ENCODE results near the gene DISP2.
A peak's percentile ranks its signal among the peaks of the same experiment; 100 is the strongest.

Gene DISP2

DNA sequence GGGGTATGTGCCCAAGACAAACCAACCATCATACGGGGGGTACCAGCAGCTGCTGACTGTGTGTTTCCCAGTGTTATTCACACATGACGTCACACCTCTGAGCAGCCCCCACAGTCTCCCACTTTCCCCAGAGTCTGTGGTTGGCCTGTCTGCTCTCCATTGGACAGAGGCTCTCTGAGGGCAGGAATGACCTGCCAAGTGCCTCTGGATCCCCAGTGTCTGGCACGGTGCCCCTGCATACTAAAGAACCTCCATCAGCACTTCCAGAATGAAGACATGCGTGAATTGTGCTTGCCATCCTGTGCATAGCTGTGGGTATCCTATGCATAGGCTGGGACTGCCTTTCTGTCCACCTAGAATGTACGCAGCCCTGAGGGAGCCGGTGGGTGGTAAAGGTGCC is 13.8 kb upstream of the DISP2 start:
- DNase-seq (ENCODE audit: low spot score): no peak

DNA sequence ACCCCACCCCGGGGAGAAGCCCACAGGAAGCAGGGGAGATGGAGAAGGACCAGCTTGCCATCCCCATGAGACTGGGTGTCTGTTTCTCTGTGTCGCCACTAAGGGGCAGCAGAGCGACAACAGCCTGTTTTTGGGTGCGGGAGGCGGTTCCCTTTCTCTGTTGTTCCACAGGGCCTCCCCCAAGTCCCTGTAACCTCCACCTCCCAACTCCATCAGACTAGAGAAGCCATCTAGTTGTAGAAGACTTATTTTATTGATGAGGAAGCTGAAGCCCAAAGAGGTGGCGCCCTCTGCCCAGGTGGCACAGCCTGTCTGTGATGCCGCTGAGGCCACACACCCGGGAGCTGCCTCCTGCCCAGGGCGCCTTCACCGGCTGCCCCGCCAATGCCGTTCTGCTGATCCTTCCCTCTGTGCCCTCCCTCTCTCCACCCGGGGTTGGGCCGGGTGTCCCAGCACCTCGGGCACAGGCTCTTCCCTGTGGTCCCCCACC is 13.3 kb upstream of the DISP2 start:
- peak; percentile 75 for DNase-seq (ENCODE audit: low spot score)

DNA sequence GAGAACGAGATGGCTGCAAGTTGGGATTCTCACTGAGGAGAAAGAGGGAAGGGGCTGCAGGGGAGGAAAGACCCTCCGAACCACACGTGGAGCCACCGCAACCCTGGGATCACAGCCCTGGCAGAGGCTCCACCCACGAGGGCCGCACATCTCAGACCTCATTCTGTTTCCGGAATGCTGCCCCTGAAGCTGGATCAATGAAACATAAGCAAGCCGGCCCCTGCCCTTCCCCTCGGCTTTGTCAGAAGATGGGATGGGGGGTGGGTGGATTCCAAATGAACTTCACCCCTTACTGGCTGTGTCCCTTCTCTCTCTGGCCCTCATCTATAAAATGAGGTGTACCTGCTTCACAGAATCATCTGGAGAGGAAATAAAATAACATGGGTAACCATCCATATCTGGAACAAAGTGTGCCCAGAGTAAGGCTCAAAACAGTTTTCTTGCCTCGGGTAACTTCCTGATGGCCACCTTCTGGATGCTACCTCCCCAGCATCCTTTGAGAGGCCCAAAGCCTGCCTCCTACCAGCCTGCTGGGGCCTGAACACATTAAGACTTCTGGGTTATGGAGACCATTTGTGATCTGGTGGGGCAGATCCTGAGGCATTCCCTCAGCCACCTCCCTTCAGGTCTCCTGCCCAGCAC is 12.7 kb upstream of the DISP2 start:
- DNase-seq (ENCODE audit: low spot score): no peak

DNA sequence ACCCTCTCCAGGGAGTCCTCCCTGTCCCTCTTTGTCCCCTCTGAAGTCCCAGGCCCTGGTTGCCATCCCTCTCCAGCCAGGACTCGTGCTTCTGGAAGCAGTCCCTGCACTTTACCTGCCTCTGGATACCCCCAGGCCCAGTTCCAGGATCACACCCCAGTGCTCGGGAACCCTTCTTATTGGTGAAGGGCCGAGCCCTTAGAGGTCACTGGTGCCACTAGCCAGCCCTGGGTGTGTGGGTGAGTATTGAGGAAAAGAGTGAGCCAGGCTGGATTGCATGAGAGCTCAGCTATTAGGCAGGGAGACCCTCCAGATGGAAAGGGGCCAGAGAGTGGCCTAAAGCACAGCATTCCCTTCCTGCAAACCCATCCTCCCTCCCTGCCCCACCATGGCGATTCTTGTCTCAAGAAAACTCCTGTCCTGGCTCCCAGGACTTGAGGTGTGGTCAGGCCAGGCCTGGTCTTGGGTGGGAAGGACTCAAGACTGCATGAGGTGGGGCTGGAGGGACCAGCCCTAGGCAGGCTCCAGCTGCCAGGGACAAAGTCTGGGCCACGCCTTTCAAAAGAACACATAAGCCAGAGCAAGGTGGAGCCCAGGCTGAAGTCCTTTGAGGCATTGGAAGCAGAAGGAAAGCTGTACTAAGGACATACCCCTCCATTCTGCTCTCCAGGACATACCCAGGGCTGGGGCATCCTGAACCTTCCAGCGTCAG is 12.0 kb upstream of the DISP2 start:
- DNase-seq (ENCODE audit: low spot score): no peak

DNA sequence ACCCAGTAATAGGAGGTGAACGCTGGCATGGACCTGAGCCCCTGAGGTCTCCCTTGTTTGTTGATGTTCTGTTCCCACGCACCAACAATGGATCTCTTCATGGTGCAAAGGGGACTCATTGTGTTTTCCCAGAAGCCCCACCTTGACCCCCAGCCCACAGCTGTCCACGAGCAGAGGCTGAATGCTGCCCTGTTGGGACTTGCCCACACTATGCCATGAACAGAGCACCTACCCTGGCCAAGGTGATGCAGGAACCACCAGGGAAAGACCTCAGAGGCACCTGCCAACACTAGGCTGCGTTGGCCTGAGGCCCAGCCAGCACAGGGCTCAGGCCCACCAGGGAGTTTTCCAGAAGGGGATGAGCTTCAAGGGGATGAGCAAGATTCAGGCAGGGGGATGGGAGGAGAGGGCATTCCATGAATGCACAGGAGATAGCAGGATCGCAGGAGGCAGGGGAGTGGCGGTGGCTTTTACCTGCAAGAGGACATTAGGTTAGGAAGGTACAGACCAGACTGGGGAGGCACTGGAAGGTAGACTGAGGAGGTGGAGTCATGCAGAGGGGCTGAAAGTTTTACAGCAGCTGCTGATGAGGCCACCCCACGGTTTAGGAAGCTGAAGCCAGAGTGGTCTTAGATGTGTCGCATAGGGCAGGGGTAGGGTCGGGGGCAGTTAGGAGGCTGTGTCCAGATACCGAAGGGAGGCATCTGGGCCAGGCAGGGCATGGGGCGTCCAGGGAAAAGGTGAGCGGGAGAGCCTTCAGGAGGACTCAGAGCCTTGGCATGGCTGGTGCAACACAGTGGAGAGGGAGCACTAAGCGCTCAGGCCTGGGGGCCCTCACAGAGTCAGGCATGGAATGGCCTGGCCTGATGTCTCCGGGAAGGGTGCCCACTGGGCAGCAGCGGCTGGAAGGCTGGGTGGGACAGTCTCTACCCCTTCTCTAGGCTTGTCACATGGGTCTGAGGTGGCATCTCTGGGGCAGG is 11.2 kb upstream of the DISP2 start:
- DNase-seq (ENCODE audit: low spot score): no peak

DNA sequence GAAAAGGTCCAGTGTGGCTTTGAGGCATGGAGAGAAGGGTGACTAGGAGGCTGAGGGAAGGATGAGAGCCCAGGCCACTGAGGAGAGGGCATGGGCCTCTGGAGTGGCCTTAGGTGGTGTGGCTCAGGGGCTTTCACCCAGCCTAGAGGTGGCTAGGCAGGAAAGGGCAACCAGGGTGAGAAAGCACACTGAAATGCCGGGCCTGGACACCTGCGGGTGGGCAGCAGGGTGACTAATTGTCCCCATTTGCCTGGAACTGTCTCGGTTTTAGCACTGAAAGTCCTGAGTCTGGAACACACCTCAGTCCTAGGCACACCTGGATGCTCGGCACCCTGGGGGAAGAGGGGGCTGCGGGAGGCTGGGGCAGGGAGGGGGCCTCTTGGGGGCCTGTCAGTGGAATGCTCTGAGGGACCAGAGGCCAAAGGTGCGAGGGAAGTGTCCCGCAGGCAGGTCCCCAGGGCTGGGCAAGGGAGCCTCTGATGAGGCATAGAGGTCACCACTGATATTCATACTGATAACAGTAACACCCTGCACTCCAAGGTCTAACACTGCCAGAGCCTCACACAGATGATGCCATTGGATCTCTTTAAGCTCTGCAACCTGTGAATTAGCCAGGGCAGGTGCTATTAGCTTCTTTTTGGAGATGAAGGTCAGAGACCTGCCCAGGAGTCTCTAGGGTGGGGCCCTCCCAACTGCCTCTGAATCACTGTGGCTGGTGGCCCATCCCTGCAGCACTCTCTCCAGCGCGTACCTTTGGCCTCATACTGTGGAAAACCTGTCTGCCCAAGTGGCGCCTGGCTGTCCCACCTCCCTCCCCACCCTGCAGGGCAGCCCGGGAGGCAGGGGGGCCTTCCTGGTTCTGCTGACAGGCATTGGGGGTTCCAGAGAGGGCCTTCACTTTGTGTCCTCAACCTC is 10.2 kb upstream of the DISP2 start:
- DNase-seq (ENCODE audit: low spot score): no peak

DNA sequence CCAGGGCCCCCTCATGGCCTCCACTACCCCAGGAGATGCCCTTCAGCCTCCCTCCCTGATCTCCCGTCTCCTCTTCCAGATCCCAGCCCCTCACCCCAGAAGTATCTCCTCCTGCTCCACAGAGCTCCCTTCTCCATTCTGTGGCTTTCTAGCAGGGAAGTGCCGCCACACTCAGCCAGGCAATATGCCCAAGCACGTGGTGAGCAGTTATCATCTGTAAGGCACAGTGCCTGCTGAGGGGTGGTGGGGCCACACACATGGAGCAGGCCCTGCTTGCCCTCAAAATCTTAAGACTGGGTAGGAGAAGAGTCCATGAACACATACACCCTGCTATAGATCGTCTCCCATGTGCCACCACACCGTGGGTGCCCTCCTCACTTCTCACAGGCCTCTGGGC is 9.5 kb upstream of the DISP2 start:
- no peak for DNase-seq (ENCODE audit: low spot score)

DNA sequence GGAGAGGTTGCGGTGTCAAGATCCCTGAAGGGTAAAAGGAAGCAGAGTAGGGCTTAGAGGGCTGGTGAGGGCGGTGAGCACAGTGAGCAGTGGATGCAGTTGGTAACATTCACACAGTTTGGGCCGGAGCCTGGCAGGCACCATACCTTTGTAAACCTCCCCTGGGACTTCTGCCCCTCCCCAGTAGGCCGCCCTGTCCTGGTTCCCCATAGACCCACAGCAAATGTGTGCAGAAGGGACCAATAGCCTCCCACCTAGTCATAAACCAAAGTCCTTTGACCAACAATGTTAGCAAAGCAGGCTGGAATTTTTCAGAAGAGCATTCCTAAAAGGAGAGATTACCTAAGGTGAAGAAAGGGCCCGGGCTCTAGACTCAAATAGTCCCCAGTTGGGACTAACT is 8.9 kb upstream of the DISP2 start:
- no peak for DNase-seq (ENCODE audit: low spot score)

DNA sequence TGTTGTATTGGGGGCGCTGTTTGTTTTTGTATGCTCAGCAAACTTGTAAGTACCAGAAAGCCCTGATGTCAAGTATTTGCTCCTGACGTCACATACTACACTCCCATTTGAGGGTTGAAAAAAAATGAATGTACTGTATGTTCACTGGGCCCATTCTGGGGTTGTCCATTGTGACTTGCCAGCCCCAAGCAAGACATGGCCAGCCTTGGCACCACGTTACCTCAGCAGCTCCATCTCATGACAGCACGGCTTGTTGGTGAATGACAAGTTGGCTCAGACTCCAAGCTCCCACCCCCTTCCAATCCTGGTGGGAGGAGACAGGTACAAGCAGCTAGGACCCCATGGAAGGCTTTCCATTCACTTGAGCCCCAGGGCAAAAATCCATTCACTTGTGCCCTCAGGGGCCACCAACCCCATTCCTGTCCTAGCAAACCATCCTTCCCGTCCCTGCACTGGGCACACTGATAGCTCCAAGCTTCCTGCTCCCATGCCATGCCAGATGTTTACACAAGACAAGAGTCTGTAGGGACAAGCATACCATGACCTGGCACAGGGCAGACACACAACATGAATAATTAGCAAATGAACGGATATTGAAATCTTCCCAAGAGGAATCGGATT is 5.6 kb upstream of the DISP2 start:
- no peak for DNase-seq (ENCODE audit: low spot score)

DNA sequence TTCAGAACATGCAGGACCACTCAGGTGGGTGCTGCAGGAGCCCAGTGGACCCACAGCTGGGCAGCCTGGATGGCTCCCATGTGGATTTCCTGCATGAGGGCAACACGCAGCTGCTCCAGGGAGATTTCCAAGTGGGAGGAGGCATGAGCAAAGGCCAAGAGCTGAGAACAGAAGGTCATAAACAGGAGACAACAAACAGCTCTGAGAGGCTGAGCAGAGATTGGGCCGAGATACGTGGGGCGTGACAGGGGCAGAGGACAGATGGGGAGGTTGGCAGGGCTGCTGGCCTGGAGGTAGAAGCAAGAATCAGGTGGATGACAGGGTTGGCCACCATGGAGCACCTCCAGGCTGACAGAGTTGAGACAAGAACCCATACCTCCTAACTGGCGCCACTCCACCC is 4.3 kb upstream of the DISP2 start:
- DNase-seq (ENCODE audit: low spot score): no peak

DNA sequence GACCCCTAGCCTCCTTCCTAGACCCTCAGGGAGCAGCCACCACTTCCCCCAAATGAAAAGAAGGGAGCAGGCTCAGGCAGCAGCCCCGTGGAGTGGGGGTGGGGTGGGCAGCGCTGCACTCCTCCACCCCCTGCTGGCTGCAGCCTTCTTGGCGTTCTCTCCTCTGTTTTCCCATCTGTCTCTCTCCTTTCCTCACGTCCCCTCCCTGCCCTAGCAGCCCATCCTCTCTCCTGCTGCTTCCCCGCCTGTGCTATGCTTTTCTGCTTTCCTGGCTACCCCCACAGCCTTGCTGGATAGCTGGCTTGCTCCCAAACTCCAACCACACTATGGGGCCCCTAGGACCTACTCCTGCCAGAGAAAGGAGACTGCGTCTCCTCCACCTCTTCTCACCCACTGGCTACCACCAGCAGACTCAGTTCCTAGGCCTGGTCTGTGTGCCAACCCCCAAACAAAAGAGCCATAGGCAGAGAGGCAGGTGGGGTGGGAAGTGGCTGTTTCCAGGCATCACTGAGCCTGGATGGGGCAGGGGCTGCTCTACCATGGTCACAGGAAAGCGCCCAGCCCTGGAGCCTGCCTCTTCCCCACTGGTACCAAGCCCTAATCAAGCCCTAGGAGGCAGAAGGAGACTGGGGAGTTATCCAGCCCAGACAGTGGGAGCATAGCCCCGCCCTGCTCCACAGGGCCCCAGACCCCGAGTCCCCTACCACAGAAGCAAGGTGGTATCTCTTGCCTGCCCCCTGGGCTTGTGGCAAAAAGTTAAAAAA is 3.4 kb upstream of the DISP2 start:
- no peak for DNase-seq (ENCODE audit: low spot score)

DNA sequence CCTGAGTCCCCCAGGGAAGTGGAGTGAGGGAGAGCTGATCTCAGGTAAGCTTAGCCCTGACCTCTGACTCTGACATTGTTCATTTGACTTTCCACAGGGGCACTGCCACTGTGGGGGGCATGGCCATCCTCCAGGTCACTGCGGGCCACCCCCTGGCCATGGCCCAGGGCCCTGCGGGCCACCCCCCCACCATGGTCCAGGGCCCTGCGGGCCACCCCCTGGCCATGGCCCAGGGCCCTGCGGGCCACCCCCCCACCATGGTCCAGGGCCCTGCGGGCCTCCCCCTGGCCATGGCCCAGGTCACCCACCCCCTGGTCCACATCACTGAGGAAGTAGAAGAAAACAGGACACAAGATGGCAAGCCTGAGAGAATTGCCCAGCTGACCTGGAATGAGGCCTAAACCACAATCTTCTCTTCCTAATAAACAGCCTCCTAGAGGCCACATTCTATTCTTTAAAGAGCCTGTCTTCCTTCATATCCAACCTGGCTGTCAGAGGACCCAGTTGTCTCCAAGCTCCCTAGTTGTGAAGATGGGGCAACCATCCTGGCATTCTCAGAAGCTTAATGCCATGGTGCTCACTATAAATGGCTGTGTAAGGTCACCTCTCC is 1.9 kb upstream of the DISP2 start:
- no peak for DNase-seq (ENCODE audit: low spot score)

DNA sequence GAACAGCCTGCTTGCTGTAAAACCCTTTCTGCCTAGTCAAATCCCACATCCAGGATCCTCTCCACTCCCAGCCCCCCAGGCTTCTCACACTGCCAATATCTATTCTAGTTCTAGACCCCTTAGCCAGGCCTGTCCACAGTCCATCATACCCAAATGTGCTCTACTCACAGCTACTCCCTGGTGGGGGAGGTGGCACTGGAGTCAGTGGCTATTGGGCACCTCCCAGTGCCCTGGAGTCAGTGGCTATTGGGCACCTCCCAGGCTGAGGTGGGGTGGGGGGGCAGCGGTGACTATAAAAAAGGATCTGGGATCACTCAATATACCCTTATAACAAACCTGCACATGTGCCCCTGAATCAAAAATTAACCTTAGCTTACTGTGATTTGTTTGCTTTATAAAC is 773 bp upstream of the DISP2 start:
- DNase-seq (ENCODE audit: low spot score): no peak

DNA sequence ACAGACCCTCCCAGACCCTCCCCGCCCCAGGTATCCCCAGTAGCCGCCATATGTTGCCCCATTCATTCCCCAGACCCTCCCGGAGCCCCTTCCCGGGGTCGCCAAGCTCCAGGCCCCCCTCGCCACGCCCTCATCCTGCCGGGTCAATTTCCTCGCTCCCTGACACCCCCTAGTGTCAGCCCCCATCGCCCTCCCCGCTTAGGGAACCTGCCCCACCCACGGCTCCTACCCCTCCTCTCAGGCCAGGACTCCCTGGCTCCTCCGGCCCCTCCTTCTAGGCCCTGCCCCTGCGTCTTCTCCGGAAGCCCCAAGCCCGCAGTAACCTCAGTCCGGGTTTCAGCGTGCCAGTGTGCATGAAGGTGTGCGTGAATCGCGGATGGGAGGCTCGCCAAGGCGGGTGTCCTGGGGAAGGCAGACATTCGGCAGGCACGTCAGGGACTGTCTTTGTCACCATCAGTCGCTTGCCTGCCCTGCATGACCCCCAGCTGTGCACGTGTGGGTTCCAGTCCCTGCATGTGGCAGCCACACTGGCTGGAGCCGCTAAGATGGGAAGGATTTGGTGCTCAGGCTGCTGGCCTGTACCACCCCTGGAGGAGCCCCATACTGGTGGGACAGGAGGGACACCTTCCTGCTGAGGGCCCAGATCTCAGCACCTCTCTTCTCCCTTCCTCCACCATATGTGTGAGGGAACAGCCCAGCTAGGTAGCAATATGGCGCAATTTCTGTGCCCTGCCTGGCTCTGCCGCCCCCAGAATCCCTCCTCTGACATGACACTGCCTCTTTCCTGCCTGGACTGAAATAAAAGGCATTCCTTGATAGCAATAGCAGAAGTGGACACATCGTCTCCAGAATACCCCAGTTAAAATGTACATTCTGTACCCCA is 693 bp downstream of the DISP2 start:
- DNase-seq (ENCODE audit: low spot score): no peak

DNA sequence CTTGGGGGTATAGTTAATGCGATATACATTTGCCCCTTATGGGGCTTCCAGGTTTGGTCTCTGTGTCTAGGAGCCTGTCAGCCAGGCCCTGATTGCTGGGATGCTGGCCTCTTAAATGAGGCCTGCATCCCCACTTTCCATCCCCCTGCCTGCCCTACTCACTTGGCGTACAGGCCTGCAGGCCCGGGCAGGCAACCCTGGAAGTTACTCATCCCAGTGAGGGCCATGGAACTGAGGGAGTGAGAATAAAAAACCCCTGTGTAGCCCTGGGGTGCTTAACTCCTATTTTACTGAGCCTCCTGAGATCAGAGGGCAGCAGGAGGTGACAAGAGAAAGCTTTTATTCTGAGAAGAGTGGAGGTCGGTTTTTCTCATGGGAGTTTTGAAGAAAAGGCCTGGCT is 2.0 kb downstream of the DISP2 start:
- no peak for DNase-seq (ENCODE audit: low spot score)

DNA sequence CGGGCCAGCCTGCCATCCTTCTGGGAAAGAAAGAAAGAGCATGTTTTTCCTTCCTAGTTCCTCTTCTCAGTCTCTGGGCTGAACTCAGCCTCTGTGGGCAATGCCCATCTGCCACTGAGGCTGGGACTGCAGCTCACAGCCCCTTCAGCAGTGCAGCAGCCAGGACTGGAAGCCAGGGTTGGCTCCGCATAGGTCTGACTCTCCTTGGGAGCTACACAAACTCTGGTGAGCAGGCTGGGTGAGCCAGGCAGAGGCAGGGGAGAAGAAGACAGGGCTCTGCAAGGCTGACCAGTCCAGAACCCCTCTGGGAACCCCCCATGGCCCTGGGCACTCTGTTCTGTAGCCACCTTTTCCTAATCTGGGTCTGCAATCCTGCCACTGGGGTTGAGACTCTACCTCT is 3.6 kb downstream of the DISP2 start:
- no peak for DNase-seq (ENCODE audit: low spot score)

DNA sequence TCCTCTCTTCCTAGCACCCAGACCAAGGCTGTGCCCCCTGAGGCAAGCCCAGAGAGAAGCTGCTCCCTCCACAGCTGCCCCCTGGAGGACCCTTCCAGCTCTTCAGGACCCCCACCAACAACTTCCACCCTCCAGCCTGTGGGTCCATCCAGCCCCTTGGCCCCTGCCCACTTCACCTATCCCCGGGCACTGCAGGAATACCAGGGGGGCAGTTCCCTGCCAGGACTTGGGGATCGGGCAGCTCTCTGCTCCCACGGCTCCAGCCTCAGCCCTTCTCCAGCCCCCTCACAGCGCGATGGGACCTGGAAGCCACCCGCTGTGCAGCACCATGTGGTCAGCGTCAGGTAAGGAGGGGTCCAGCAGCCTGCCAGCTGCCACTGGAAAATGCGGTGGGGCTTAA is 5.6 kb downstream of the DISP2 start:
- no peak for DNase-seq (ENCODE audit: low spot score)

DNA sequence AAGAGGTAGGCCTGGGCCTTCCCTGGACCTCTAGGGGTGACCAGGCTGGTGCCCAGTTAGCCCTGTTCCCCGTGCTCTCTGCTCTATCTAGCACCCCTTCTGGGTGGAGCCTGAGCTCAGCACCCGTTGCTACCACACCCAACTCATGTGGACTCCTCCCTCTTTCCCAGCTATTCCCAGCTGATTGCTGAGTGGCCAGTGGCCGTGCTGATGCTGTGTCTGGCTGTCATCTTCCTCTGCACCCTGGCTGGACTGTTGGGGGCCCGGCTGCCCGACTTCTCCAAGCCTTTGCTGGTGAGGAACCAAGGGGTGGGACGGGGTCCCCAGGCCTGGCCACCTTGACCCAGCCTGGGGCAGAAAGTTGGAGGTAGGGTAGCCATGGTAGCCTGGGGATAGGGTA is 6.2 kb downstream of the DISP2 start:
- DNase-seq (ENCODE audit: low spot score): no peak

DNA sequence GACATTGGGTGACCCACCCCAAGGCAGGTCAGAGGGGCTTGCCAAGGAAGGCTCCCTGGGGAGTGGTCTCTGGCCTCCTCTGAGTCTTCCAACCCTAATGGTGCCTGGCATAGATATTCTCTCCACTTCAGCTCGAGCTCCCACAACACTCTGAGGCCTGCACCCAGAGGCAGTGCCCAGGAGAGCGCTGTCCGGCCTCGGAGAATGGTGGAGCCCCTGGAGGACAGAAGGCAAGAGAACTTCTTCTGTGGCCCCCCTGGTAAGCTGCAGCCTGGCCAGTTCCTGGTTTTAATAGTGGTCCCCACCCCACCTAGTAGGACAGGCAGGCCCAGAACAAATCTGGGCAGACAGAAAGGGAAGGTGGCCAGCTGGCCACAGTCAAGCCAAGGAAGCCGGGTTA is 7.0 kb downstream of the DISP2 start:
- DNase-seq (ENCODE audit: low spot score): no peak
